GM18870 (cell line): ENCODE measurements around the gene ACOT9.
"Not testable (repeated sequence)": the region's sequence is repeated elsewhere in the genome, so short reads cannot be mapped to it uniquely, and the experiment has no call there.

ENCODE experiments used
- ATAC-seq: cut with Tn5 transposase; IDR thresholded peaks from one replicate; pipeline ENCODE4 v1.9.1; 2021; ENCODE audit warnings: moderate library complexity; ENCODE audit not compliant: unreplicated experiment

The ACOT9 gene

DNA sequence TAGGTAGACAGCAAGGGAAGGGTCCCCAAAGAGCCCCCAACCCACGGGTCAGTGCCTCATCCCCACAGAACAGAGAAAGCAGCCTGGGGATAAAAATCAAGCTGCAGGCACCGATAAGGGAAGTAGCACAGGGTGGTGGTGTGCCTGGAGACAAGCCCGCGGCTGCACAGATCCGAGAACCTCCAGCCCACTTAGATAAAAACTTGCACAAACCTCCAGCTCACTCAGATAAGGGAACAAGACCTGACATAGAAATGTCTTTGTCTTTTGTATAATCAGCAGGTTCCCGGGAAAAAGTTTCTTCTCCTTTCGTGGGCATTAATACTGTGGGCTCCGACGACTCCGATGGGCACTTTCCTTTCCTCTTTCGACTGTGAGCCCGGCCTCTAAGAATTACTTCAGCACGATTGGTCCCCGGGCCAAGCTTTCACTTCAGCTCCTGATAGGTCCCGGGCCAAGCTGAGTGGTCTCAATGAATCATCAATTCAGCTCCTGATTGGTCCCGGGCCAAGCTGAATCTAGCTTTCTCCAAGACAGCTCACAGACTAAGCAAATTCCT, 43.4 kb downstream of the ACOT9 start:
- no peak for ATAC-seq

GRCh38 chrX:23694606-23695005, 48.5 kb downstream of the ACOT9 start:
- ATAC-seq: peak; percentile 53

DNA sequence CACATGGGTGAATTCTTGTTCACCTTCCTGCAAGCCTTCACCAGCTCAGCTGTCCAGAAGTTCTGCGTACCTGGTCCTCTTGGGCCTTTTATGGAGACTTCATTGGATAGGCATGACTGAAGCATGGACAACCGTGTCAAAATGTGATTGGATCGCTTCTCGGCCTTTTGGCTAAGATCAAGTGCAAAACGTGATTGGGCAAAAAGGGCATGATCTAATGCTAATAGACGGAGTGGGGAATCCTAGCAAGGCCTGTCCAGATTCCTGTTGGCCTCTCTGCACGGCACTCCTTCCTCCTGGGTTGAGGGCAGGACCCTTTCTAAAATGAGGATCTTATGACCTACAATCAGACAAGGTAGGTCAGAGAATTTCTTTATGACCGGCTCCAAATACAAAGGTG, 50.9 kb downstream of the ACOT9 start:
- ATAC-seq: no peak

DNA sequence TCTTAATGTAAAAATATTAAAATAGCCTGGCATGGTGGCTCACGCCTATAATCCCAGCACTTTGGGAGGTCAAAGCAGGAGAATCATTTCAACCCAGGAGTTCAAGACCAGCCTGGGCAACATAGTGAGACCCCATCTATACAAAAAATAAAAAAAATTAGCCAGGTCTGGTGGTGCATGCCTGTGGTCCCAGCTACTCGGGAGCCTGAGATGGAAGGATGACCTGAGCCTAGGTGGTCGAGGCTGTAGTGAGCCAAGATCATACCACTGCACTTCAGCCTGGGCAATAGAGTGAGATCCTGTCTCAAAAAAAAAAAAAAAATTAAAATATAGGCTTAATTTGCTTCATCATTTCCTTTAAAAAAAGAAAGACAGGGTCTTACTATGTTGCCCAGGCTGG, 66.6 kb downstream of the ACOT9 start:
- ATAC-seq: not testable (repeated sequence)

- ATAC-seq: no peak
These were observed 70.0 kb downstream of the ACOT9 start for GRCh38 chrX:23673108-23673507.

DNA sequence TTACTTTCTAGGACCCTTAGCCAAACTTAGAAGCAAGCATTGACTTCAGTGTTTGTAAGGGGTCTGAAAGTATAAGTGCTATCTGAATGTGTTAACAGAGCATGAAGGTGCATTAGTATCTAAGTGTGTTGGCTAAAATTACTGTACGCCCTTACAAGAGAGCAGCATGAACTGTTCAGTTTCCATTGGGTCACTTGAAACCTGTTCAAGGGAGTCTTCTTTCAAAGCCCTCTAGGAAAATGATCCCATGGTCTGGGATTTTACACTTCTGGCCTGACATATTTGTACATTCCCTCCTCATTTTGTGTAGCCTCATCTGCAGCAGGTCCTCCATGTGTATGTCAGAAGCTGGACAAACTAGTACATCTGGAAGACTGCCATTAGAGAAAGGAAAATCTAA, 72.5 kb downstream of the ACOT9 start:
- ATAC-seq: no peak

DNA sequence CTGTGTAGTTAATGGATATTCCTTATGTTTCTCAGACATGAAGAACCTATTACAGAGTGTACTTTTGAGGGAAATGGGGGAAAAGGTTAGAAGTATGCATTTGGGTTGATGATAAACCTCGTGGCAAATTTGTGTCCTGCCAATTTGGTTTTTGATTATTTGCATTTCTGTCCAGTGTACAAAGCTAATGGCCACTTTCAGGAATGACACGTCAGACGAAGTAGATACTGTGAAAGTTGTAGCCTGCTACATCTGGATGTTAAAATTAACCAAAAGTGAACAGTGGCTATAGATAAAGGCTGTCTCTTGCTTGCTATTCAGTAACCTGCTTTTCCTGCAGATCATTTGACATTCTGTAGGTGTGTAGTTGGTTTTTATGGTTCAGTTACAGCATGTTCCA, 74.7 kb downstream of the ACOT9 start:
- peak; percentile 75 for ATAC-seq

DNA sequence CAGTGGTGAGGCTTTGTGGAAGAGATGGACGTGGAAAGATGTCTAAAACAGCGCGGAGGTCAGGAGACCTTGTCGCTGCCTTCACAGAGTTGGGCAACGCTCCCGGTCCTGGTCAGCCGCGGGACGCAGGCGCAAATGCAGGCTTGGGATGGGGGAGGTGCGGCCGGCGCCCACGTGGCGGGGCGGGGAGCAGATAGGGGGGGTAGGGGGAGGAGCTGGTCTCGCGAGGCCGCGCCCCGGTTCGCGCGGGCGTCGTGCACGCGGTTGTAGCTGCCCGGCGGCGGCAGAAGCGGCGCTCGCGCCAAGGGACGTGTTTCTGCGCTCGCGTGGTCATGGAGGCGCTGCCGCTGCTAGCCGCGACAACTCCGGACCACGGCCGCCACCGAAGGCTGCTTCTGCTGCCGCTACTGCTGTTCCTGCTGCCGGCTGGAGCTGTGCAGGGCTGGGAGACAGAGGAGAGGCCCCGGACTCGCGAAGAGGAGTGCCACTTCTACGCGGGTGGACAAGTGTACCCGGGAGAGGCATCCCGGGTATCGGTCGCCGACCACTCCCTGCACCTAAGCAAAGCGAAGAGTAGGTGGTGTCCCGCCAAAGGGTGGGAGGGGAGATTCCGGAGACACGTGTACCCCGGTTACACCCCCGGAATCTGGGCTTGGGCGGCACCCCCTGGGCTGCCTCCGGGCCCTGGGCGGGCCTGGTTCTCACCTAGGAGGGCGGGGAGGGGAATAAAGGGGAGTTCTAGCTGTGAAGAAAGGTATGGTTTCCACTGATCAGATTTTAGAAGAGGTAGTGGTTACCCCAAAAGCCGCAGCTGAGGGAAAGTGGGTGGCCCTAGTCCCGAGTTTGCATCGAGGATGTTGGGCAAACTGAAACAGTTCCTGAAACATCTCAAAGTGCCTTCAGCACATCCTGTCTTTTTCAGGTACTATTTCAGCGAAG, 75.6 kb downstream of the ACOT9 start, which contains the start of gene PRDX4:
PRDX4 (plus strand) TSS at position 255 of the 939 bp plus-strand sequence; CDS start at position 333, 78 bp downstream.
- no peak for ATAC-seq

DNA sequence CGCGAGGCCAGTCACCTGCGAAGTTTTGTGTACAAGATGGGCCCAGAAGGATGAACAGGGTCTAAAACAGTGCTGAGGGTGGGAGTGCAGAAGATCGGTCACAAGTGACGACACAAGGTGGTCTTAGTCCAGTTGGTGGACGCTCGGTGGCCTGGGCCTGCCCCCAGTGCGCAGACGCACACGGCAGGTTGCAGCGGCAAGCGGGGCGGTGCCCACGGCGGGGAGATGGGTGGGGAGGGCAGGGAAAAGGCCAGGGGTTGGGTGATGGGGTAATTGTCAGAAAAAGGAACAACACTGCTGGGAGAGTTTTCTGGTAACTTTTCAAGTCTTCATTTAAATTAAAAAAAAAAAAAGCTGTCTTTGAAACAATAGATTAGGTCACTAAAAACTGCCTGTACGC, 76.8 kb downstream of the ACOT9 start:
- no peak for ATAC-seq

- no peak for ATAC-seq
These were observed 78.6 kb downstream of the ACOT9 start for GRCh38 chrX:23664496-23664895.

- peak; percentile 63 for ATAC-seq
These were observed 80.2 kb downstream of the ACOT9 start for GRCh38 chrX:23662853-23663252.

DNA sequence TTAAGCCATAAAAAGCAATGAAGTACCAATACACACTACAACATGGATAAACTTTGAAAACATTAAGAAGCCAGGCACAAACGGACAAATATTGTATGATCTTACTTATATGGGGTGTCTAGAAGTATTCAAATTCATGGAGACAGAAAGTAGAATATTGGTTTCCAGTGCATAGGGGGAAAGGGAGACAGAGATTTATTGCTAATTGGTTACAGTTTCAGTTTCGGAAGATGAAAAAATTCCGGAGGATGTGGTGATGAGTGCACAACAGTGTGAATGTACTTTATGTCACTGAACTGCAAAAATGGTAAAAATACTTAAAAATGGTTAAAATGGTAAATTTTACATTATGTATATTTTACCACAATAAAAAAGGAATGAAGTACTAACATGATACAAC, 80.9 kb downstream of the ACOT9 start:
- peak; percentile 64 for ATAC-seq

GRCh38 chrX:23661671-23662070, 81.4 kb downstream of the ACOT9 start:
- ATAC-seq: no peak

DNA sequence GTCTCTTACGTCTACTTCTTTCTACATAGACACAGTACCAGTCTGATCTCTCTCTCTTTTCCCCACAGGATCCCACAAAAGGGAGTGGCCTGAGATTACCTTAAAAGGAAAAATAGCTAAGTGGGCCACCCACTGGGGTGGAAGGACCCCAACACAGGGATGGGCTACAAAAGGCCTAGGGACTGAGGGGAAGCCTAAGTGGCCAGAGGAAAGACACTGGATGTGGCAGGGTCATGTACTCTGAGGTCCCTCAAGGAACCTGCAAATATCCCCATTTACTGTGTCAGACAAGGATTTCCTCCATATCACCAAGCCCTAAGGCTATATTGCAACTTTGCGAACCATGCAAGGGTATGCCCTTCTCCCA, 82.3 kb downstream of the ACOT9 start:
- ATAC-seq: no peak

DNA sequence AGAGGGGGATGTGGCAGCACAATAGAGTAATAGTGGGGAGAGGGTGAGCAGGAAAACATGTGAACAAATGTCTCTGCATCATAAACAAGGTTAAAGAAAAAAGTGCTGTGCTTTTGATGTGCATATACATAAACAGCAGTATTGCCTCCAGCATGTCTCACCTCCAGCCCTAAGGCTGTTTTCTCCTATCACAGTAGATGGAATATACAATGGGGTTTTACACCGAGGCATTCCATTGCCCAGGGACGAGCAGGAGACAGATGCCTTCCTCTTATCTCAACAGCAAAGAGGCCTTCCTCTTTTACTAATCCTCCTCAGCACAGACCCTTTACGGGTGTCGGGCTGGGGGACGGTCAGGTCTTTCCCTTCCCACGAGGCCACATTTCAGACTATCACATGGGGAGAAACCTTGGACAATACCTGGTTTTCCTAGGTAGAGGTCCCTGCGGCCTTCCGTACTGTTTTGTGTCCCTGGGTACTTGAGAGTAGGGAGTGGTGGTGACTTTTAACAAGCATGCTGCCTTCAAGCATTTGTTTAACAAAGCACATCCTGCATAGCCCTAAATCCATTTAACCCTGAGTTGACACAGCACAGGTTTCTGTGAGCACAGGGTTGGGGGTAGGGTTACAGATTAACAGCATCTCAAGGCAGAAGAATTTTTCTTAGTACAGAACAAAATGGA, 82.9 kb downstream of the ACOT9 start:
- ATAC-seq: not testable (repeated sequence)

- ATAC-seq: no peak
These were observed 83.7 kb downstream of the ACOT9 start for GRCh38 chrX:23659339-23659738.

DNA sequence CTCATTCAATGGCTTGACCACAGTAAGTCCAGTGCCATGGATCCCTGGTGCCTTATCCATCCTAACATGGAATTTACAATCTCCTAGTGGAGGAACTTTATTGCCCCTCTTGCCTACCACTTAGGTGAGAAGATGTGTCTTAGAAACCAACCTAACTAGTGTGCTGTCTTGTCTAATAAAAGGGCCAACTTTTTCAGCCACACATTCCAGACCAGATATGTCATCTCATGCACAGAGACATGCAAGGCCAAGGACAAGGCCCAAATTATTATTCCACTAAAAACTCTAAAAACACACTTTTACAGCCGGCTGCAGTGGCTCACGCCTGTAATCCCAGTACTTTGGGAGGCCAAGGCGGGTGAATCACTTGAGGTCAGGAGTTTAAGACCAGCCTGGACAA, 86.4 kb downstream of the ACOT9 start:
- ATAC-seq: no peak

DNA sequence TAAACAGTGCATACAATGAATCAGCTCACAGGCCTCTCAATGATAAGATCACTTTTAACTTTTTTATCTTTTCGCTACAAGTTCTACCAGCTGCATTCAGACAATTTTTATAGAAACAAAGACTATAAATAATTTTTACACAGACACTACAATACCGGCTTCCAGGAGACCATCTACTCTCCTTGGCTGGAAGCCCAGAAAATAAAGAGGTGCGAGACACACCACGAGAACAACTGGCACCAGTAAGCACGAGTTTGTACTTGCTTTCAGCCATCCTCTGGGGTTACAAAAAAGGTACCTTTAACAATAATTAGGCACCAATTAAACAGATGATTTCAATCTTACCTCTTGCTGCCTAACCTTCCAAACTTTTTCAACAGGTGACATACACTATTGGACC, 87.0 kb downstream of the ACOT9 start:
- ATAC-seq: no peak
